IPS DF 6.9 (cell line): ENCODE data around the gene SMIM33.
"Not testable (repeated sequence)": the region's sequence is repeated elsewhere in the genome, so short reads cannot be mapped to it uniquely, and the experiment has no call there.

Source experiments
- DNase-seq: peaks from one replicate; pipeline ENCODE4 v3.0.0-alpha.2; 2013; ENCODE audit warnings: low read depth, low spot score
- H3K27ac ChIP-seq: one replicate; pipeline ENCODE4 v1.5.1; 2013; ENCODE audit warnings: low read length, control low read depth
- H3K27me3 ChIP-seq: 2 replicates; pipeline ENCODE4 v1.6.1; 2013; ENCODE audit warnings: mild to moderate bottlenecking, low read length; ENCODE audit not compliant: control insufficient read depth, insufficient read depth
- H3K36me3 ChIP-seq: 2 replicates; pipeline ENCODE4 v1.6.1; 2013; ENCODE audit warnings: low read length; ENCODE audit not compliant: control insufficient read depth, insufficient read depth
- H3K4me1 ChIP-seq: 2 replicates; pipeline ENCODE4 v1.6.1; 2013; ENCODE audit warnings: low read length; ENCODE audit not compliant: control insufficient read depth, insufficient read depth
- H3K4me3 ChIP-seq: 2 replicates; pipeline ENCODE4 v1.5.1; 2013; ENCODE audit warnings: mild to moderate bottlenecking, low read length
- H3K9me3 ChIP-seq: 2 replicates; pipeline ENCODE4 v1.6.1; 2013; ENCODE audit warnings: low read length, inconsistent platforms; ENCODE audit not compliant: control insufficient read depth, insufficient read depth
- WGBS: extraction: QIAGEN DNeasy Blood & Tissue Kit; methylation state at CpG from one replicate; pipeline ENCODE4 v1.1.7; 2013; ENCODE audit warnings: mixed read lengths, missing lambda C conversion rate; ENCODE audit not compliant: insufficient read length, insufficient coverage; 5-methylcytosine and 5-hydroxymethylcytosine counted together

The SMIM33 gene

GRCh38 chr5:139482890-139483208 lies 12.0 kb downstream of the SMIM33 start:
- H3K27me3 ChIP-seq, H3K4me1 ChIP-seq, H3K36me3 ChIP-seq, H3K4me3 ChIP-seq, H3K9me3 ChIP-seq, H3K27ac ChIP-seq, DNase-seq: not testable (repeated sequence)
- no CpG with 5 or more reads among the region's 6 CpGs for WGBS

DNA sequence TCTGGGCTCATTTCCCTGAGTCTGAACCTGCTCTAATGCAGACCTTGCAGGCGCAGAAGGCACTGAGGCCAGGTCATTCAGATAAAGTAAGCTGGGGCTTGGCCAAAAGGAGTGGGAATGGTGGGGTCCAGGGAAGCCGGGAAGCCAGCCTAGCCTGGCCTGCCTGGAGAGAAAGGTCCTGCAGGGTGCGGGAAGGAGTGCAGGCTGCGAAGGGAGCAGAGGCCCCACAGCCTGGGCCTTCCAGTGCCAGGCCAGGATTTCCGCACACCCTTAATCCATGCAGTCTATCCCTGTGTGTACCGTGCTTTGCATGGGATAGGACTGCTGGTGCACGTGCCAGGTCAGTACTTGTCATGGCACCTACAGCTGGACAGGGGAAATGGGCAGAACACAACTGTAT lies 15.4 kb downstream of the SMIM33 start:
- no peak for DNase-seq
- no peaks in the 10 kb centered on the region for H3K9me3 ChIP-seq
- H3K36me3 ChIP-seq = no peaks in the 10 kb centered on the region
- H3K4me1 ChIP-seq = peaks cover 2% of the 10 kb centered on the region; the same call in 1 of the 2 replicates
- no peak overlapping the region for H3K27ac ChIP-seq
- no peak overlapping the region for H3K4me3 ChIP-seq
- no CpG with 5 or more reads among the region's 7 CpGs for WGBS
- H3K27me3 ChIP-seq = no peaks in the 10 kb centered on the region

DNA sequence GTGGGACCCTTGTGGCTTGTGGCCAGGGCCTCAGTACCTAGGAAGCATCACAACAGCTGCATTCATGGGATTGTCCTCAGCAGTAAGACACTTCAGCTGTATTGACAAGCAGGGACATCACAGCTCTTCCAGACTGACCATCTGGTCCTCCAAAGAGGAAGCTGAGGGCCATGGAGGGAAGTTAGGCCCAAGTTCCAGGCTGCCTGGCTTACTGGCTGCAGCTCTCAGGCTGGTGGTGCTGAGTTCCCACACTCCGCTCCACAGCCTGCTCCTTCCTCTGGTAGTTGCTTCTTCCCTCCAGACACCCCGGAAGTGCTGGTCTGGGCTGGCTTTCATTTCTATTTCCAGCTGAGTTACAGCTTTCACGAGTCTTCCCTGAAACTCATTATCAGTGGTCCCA lies 17.5 kb downstream of the SMIM33 start:
- H3K36me3 ChIP-seq = no peaks in the 10 kb centered on the region
- DNase-seq = no peak
- H3K4me1 ChIP-seq = peaks cover 2% of the 10 kb centered on the region; the same call in 1 of the 2 replicates
- H3K4me3 ChIP-seq = no peak overlapping the region
- H3K9me3 ChIP-seq = no peaks in the 10 kb centered on the region
- H3K27ac ChIP-seq = no peak overlapping the region
- WGBS = no CpG with 5 or more reads among the region's 3 CpGs
- no peaks in the 10 kb centered on the region for H3K27me3 ChIP-seq

DNA sequence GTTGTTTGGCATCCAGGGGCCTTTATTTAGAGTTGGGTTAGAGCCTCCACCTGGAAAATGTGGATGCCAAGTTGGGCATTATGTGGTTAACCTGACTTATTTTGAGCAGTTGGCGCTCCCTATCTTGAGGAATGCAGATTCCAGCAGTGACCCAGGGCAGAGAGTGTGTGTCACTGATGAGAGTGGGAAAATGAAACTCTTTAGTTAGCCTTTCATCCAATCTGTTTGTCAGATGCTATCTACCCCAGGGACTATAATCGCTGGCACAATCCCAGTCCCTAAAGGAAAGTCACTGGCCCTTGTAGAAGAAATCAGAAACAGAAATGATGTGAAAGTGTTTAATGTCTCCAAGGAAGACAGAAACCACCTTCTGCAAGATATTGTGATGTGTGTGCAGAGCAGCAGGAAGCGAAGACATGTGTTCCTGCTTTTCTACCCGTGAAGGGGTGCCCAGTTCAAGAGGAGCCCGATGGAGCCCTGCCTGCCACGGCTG lies 21.9 kb downstream of the SMIM33 start:
- Histone ChIP-seq H3K4me3 (no peak overlapping the region), H3K9me3 (no peaks in the 10 kb centered on the region), H3K4me1 (no peaks in the 10 kb centered on the region), H3K27ac (no peak overlapping the region), H3K27me3 (no peaks in the 10 kb centered on the region), H3K36me3 (no peaks in the 10 kb centered on the region)
- no CpG with 5 or more reads among the region's 6 CpGs for WGBS
- DNase-seq = no peak

- Histone ChIP-seq H3K4me1 (no peaks in the 10 kb centered on the region), H3K27ac (no peak overlapping the region), H3K27me3 (no peaks in the 10 kb centered on the region), H3K9me3 (no peaks in the 10 kb centered on the region), H3K36me3 (no peaks in the 10 kb centered on the region), H3K4me3 (no peak overlapping the region)
- no CpG with 5 or more reads among the region's 3 CpGs for WGBS
- no peak for DNase-seq
Observed at GRCh38 chr5:139494256-139494655, 23.5 kb downstream of the SMIM33 start.

GRCh38 chr5:139494832-139495231 lies 24.0 kb downstream of the SMIM33 start:
- no peaks in the 10 kb centered on the region for H3K27me3 ChIP-seq
- no peaks in the 10 kb centered on the region for H3K4me1 ChIP-seq
- no peaks in the 10 kb centered on the region for H3K9me3 ChIP-seq
- DNase-seq = no peak
- H3K4me3 ChIP-seq = no peak overlapping the region
- no peak overlapping the region for H3K27ac ChIP-seq
- no peaks in the 10 kb centered on the region for H3K36me3 ChIP-seq

DNA sequence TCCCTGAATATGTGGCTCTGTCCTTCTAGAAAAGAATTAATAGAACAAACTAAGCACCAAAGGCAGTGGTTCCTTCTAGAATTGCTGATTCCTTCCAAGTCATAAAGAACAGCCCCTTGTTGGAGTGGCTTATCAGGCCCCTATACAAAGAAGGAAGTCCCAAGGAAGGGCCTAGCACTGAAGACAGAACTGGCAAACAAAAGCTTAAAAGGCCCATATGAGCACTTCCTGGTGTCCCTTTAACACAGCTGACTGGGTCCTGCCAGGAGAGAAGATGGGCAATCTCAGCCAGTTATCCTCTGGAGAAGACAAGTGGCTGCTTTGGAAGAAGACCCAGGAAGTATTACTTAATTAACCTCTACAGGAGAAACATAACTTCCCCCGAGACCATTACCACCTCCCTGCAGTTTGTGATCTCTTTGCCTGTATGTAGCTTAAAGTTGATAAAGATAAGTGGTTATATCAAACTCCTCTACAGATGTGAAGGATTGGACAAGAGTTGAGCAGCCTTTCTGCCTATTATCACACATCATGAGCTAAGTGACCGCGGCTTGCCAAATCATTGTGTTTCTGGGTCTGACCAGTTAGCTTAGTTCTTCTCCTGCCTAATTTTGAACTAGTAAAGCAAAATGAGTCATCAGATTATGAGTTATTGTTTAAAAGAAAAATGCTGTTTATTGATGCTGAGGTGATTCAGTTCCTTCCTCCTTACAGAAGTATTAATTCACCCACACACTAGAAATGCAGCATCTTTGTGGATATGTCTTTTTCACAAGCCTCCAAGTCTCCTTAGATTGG lies 25.0 kb downstream of the SMIM33 start:
- WGBS = no CpG with 5 or more reads among the region's 3 CpGs
- no peaks in the 10 kb centered on the region for H3K4me1 ChIP-seq
- no peak overlapping the region for H3K27ac ChIP-seq
- no peaks in the 10 kb centered on the region for H3K27me3 ChIP-seq
- no peaks in the 10 kb centered on the region for H3K36me3 ChIP-seq
- no peak for DNase-seq
- H3K4me3 ChIP-seq = no peak overlapping the region
- H3K9me3 ChIP-seq = no peaks in the 10 kb centered on the region

GRCh38 chr5:139501381-139501780 lies 30.6 kb downstream of the SMIM33 start:
- no peak for DNase-seq
- no peaks in the 10 kb centered on the region; the same call in 1 of the 2 replicates for H3K4me1 ChIP-seq
- H3K4me3 ChIP-seq = no peak overlapping the region
- no peaks in the 10 kb centered on the region for H3K9me3 ChIP-seq
- H3K27ac ChIP-seq = no peak overlapping the region
- H3K36me3 ChIP-seq = no peaks in the 10 kb centered on the region
- WGBS = no CpG with 5 or more reads among the region's 4 CpGs
- H3K27me3 ChIP-seq = no peaks in the 10 kb centered on the region

GRCh38 chr5:139503036-139503817 lies 32.4 kb downstream of the SMIM33 start:
- DNase-seq, H3K4me3 ChIP-seq, H3K9me3 ChIP-seq, H3K4me1 ChIP-seq, H3K27ac ChIP-seq, H3K27me3 ChIP-seq, H3K36me3 ChIP-seq: not testable (repeated sequence)
- WGBS = no CpG with 5 or more reads among the region's 15 CpGs

DNA sequence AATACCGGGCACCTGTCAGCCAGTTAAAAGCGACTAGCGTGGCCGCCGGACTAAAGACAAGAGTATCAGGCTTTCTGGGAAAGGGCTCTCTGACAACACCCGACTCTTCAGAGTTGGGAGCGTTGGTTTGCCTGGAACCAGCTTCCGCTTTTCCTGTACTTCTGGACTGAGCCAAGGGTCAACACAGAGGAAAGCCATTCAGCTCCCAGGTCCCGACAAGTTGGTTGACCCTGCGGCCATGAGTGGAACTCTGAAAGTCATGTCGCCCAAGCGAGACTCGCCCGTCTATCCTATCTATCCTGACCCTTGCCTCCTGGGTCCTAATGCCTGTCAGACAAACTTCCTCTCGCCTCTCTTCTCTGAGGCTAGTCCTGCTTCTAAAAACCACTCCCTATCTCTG lies 33.1 kb downstream of the SMIM33 start:
- H3K36me3 ChIP-seq, DNase-seq, H3K27ac ChIP-seq, H3K9me3 ChIP-seq, H3K4me1 ChIP-seq, H3K4me3 ChIP-seq, H3K27me3 ChIP-seq: not testable (repeated sequence)
- WGBS = no CpG with 5 or more reads among the region's 15 CpGs
